Breast epithelium (tissue), 4 donors: ENCODE measurements around the gene ZNF750. TPM values are rescaled to one million over a fixed set of nuclear protein-coding genes. Genes with fewer than 3 reads are reported as not detected.

Experiments
- DNase-seq, 2 donors: peaks; one replicate each; pipeline ENCODE4 v3.0.0-alpha.2; 2019; ENCODE audit warnings: low spot score in 2 of 2
- H3K27ac ChIP-seq, 2 donors: fragments of 200-600 bp; sonication (generic) in 1 of 2; one replicate each; pipeline ENCODE4 v1.5.1; 2016 to 2019; ENCODE audit warnings: mild to moderate bottlenecking in 1 of 2
- H3K27me3 ChIP-seq, 2 donors: fragments of 200-600 bp; sonication (generic) in 1 of 2; one replicate each; pipeline versions ENCODE4 v1.5.1 to v1.6.0; 2017 to 2019; ENCODE audit warnings: control low read depth in 1 of 2, mild to moderate bottlenecking in 1 of 2
- H3K36me3 ChIP-seq: fragments of 200-600 bp; one replicate; pipeline ENCODE4 v1.5.1; 2019
- H3K4me1 ChIP-seq, 2 donors: fragments of 200-600 bp; sonication (generic); one replicate each; pipeline ENCODE4 v1.5.1; 2016 to 2019; ENCODE audit warnings: control low read depth in 1 of 2
- H3K4me3 ChIP-seq, 3 donors: fragments of 200-600 bp; sonication (generic); 1 replicate in 2 of 3; 2 replicates in 1 of 3; pipeline ENCODE4 v1.5.1; 2016 to 2019; ENCODE audit warnings: mild to moderate bottlenecking in 3 of 3, moderate library complexity in 2 of 3
- H3K9me3 ChIP-seq, 2 donors: fragments of 200-600 bp; sonication (generic) in 1 of 2; one replicate each; pipeline ENCODE4 v1.5.1; 2016 to 2019; ENCODE audit warnings: control low read depth in 1 of 2
- CTCF ChIP-seq, 3 donors: fragments of 450-650 bp; IDR thresholded peaks; one replicate each; pipeline ENCODE4 v1.5.1; 2016 to 2017; ENCODE audit warnings: antibody characterized with exemption in 3 of 3, mild to moderate bottlenecking in 3 of 3, moderate library complexity in 3 of 3
- POLR2A ChIP-seq: fragments of 450-650 bp; IDR thresholded peaks from one replicate; pipeline ENCODE4 v1.6.1; 2016; ENCODE audit warnings: antibody characterized with exemption, mild to moderate bottlenecking, moderate library complexity
- POLR2AphosphoS5 ChIP-seq, 3 donors: sonication (generic); formaldehyde crosslinking; IDR thresholded peaks; one replicate each; pipeline ENCODE4 v1.6.1; 2017; ENCODE audit warnings: antibody characterized with exemption in 3 of 3
- intact Hi-C: fragments of 100-400 bp; cut with DNase I; formaldehyde crosslinking; loops from one replicate; pipeline ENCODE4 v1.15.1; 2023; ENCODE audit warnings: low total_unique reads
- total RNA-seq, 3 donors: library from RNA; depleted of rRNA; stranded (reverse); fragments of >200 nt; gene quantifications; one replicate each; pipeline ENCODE4 v1.1.0, GENCODE V29; 2016

ZNF750 gene
- total RNA-seq, 3 donors from 2014 or later: 5.6 to 7.8 TPM; not detected in 1

- no peak overlapping the region for H3K27ac ChIP-seq
- TF ChIP-seq CTCF (IDR thresholded peaks at IDR 0.05) (no peak), POLR2A (no peak), POLR2AphosphoS5 (IDR thresholded peaks at IDR 0.05) (no peak)
- peaks cover 4 to 19% of the 10 kb centered on the region in 2 donors for H3K4me1 ChIP-seq
- DNase-seq: no peak
- no peaks in the 10 kb centered on the region for H3K36me3 ChIP-seq
- H3K27me3 ChIP-seq: no peaks in the 10 kb centered on the region
- H3K4me3 ChIP-seq: no peak overlapping the region
- intact Hi-C loops: no loop called here
- no peaks in the 10 kb centered on the region for H3K9me3 ChIP-seq
These were observed 22.4 kb upstream of the ZNF750 start for GRCh38 chr17:82862191-82862590.

GRCh38 chr17:82861393-82861775 lies 21.6 kb upstream of the ZNF750 start:
- TF ChIP-seq POLR2AphosphoS5 (IDR thresholded peaks at IDR 0.05): no peak
- no peak for TF ChIP-seq CTCF (IDR thresholded peaks at IDR 0.05)
- TF ChIP-seq POLR2A: no peak
- Histone ChIP-seq H3K36me3 (no peaks in the 10 kb centered on the region), H3K27me3 (no peaks in the 10 kb centered on the region), H3K27ac (no peak overlapping the region), H3K9me3 (no peaks in the 10 kb centered on the region), H3K4me1 (peaks cover 4 to 11% of the 10 kb centered on the region in 2 donors), H3K4me3 (no peak overlapping the region)
- DNase-seq: no peak
- intact Hi-C loops: no loop called here

DNA sequence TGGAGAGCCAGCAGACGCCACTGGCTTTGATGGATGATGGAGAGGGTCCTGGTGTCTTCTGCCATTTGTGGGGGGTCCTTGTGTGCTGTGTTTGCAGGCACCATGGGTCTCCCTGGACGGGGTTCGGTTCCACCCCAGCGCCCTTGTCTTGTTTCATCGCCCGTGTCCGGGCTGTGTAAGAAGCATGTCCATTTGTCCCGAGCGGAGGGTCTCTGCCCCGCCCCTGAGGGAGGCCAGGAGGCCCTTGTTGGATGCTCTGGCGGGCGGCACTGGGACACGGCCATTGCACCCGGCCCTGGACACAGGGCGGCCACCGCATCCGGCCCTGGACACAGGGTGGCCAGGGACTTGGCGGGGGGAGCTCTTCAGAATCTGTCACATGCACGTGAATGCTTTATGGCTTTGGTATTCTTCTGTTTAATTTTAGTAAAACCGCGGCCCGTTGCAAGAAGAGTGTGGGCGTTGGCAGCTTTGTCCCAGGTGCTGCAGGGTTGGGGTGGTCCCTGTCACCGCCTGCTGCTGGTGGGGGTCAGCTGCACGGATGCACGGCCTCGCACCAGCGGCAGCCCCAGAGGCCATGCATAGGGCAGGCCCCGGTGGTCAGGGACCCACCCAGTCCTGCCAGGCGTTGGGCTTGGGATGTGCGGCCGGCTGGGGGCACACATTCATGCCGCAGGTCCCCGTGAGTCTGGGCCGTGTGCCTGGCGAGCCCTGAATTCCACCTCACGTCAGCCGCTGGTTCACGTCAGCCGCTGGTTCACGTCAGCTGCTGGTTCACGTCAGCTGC lies 21.0 kb upstream of the ZNF750 start:
- Histone ChIP-seq H3K36me3 (no peaks in the 10 kb centered on the region), H3K4me3 (no peak overlapping the region), H3K9me3 (no peaks in the 10 kb centered on the region), H3K27me3 (no peaks in the 10 kb centered on the region), H3K4me1 (peaks cover 4 to 10% of the 10 kb centered on the region in 2 donors), H3K27ac (peak overlapping the region; percentile 95)
- intact Hi-C loops: no loop called here
- TF ChIP-seq CTCF (IDR thresholded peaks at IDR 0.05) (no peak), POLR2AphosphoS5 (IDR thresholded peaks at IDR 0.05) (no peak)
- no peak for DNase-seq

- H3K9me3 ChIP-seq: no peaks in the 10 kb centered on the region
- TF ChIP-seq CTCF (IDR thresholded peaks at IDR 0.05): no peak
- no peak for TF ChIP-seq POLR2A
- no peak for TF ChIP-seq POLR2AphosphoS5 (IDR thresholded peaks at IDR 0.05)
- no peaks in the 10 kb centered on the region for H3K36me3 ChIP-seq
- H3K27me3 ChIP-seq: no peaks in the 10 kb centered on the region
- DNase-seq: no peak
- H3K27ac ChIP-seq: peak overlapping the region; percentile 95
- intact Hi-C loops: no loop called here
- peaks cover 4 to 10% of the 10 kb centered on the region in 2 donors for H3K4me1 ChIP-seq
- no peak overlapping the region for H3K4me3 ChIP-seq
These were observed 19.9 kb upstream of the ZNF750 start for GRCh38 chr17:82859431-82860403.
